GM23338 (cell line): ENCODE results near the gene SPATA45.

Experiments used
- CREB1 ChIP-seq: fragments of 250-450 bp; sonication (Bioruptor Pico); IDR thresholded peaks from 2 replicates; pipeline ENCODE4 v1.5.0; 2020; ENCODE audit warnings: low read depth, mild to moderate bottlenecking, moderate library complexity
- EZH2 ChIP-seq: fragments of 200-600 bp; sonication (generic); IDR thresholded peaks from one replicate; pipeline ENCODE4 v1.8.0; 2017; ENCODE audit warnings: antibody characterized with exemption, mild to moderate bottlenecking, low read depth; ENCODE audit not compliant: unreplicated experiment
- EZH2phosphoT487 ChIP-seq: fragments of 200-600 bp; sonication (generic); IDR thresholded peaks from one replicate; pipeline ENCODE4 v1.8.1; 2018; ENCODE audit warnings: antibody characterized with exemption; ENCODE audit not compliant: unreplicated experiment
- POLR2AphosphoS5 ChIP-seq: IDR thresholded peaks from 2 replicates; pipeline ENCODE4 v1.6.1; 2016; ENCODE audit warnings: antibody characterized with exemption, low read depth
- STAT1 ChIP-seq: IDR thresholded peaks from one replicate; pipeline ENCODE4 v1.6.1; 2016; ENCODE audit warnings: antibody characterized with exemption; ENCODE audit not compliant: unreplicated experiment
- ZNF331 ChIP-seq: fragments of 250-450 bp; sonication (Bioruptor Pico); IDR thresholded peaks from 2 replicates; pipeline ENCODE4 v1.5.0; 2020; ENCODE audit warnings: low read depth, mild to moderate bottlenecking, moderate library complexity
- TF ChIP-seq, protein P1 (sequence below), 2 experiments: fragments of 200-600 bp in 1 of 2; sonication (generic) in 1 of 2; conservative IDR thresholded peaks; 2 replicates each; pipeline versions ENCODE4 v1.5.1 to v1.6.1; 2016 to 2017; ENCODE audit warnings: antibody characterized with exemption in 2 of 2, low read depth in 2 of 2, mild to moderate bottlenecking in 2 of 2, moderate library complexity in 1 of 2
- TF ChIP-seq, protein P2 (sequence below): IDR thresholded peaks from one replicate; pipeline ENCODE4 v1.6.1; 2018; ENCODE audit warnings: antibody characterized with exemption; ENCODE audit not compliant: unreplicated experiment
- TF ChIP-seq, protein P3 (sequence below): IDR thresholded peaks from 2 replicates; pipeline ENCODE4 v1.6.1; 2016; ENCODE audit warnings: antibody characterized with exemption

DNA sequence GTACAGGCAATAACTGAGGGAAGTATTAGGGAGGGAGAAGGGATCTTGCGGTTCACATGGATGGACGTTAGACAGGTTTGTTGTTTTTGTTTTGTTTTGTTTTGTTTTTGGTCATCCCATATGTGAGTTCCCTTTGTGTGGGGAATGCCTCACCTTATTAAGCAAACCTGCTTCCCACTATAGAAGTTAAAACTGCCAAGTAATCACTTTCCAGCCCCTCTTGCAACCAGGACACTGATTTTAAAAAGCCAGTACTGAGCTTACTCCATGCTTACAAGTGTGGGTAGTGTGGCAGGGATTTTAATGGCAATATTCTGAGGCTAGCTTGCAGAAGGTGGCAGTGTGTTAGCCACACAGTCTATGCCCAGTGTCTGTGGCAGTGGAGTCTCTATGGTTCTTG lies 26.5 kb downstream of the SPATA45 start:
- TF ChIP-seq, protein P1, sequence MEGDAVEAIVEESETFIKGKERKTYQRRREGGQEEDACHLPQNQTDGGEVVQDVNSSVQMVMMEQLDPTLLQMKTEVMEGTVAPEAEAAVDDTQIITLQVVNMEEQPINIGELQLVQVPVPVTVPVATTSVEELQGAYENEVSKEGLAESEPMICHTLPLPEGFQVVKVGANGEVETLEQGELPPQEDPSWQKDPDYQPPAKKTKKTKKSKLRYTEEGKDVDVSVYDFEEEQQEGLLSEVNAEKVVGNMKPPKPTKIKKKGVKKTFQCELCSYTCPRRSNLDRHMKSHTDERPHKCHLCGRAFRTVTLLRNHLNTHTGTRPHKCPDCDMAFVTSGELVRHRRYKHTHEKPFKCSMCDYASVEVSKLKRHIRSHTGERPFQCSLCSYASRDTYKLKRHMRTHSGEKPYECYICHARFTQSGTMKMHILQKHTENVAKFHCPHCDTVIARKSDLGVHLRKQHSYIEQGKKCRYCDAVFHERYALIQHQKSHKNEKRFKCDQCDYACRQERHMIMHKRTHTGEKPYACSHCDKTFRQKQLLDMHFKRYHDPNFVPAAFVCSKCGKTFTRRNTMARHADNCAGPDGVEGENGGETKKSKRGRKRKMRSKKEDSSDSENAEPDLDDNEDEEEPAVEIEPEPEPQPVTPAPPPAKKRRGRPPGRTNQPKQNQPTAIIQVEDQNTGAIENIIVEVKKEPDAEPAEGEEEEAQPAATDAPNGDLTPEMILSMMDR (conservative IDR thresholded peaks at IDR 0.05; ENCODE audit: low read depth in 2 of 2): no peak
- TF ChIP-seq, protein P2, sequence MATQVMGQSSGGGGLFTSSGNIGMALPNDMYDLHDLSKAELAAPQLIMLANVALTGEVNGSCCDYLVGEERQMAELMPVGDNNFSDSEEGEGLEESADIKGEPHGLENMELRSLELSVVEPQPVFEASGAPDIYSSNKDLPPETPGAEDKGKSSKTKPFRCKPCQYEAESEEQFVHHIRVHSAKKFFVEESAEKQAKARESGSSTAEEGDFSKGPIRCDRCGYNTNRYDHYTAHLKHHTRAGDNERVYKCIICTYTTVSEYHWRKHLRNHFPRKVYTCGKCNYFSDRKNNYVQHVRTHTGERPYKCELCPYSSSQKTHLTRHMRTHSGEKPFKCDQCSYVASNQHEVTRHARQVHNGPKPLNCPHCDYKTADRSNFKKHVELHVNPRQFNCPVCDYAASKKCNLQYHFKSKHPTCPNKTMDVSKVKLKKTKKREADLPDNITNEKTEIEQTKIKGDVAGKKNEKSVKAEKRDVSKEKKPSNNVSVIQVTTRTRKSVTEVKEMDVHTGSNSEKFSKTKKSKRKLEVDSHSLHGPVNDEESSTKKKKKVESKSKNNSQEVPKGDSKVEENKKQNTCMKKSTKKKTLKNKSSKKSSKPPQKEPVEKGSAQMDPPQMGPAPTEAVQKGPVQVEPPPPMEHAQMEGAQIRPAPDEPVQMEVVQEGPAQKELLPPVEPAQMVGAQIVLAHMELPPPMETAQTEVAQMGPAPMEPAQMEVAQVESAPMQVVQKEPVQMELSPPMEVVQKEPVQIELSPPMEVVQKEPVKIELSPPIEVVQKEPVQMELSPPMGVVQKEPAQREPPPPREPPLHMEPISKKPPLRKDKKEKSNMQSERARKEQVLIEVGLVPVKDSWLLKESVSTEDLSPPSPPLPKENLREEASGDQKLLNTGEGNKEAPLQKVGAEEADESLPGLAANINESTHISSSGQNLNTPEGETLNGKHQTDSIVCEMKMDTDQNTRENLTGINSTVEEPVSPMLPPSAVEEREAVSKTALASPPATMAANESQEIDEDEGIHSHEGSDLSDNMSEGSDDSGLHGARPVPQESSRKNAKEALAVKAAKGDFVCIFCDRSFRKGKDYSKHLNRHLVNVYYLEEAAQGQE: no peak
- no peak for TF ChIP-seq POLR2AphosphoS5
- TF ChIP-seq EZH2: no peak
- no peak for TF ChIP-seq CREB1 (CRISPR knock-in tag)
- TF ChIP-seq EZH2phosphoT487: no peak
- TF ChIP-seq, protein P3, sequence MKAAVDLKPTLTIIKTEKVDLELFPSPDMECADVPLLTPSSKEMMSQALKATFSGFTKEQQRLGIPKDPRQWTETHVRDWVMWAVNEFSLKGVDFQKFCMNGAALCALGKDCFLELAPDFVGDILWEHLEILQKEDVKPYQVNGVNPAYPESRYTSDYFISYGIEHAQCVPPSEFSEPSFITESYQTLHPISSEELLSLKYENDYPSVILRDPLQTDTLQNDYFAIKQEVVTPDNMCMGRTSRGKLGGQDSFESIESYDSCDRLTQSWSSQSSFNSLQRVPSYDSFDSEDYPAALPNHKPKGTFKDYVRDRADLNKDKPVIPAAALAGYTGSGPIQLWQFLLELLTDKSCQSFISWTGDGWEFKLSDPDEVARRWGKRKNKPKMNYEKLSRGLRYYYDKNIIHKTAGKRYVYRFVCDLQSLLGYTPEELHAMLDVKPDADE: no peak
- TF ChIP-seq STAT1: no peak
- TF ChIP-seq ZNF331 (CRISPR knock-in tag): no peak
